Stimulated activated CD4-positive, alpha-beta T cell treated with anti-CD3 and anti-CD28 coated beads, TNF-alpha, amount 100 ng/mL, for 24 hours (primary cell): ENCODE measurements around the gene SLC11A2.

Experiments
- DNase-seq, 3 experiments: peaks; one replicate each; pipeline ENCODE4 v3.0.0-alpha.2; 2020; ENCODE audit warnings: low read depth in 3 of 3

SLC11A2 gene

GRCh38 chr12:51025836-51026638 is at the start of gene SLC11A2:
TSS of gene SLC11A2 (minus strand) at chr12:51026384. CDS start at chr12:51010728, 15,656 bp downstream.
- DNase-seq: peak; percentile 83 to 95 (median 92)

GRCh38 chr12:51075390-51075789 is 49.2 kb upstream of the SLC11A2 start:
- no peak for DNase-seq

- DNase-seq: no peak
Measured at GRCh38 chr12:51071663-51072062, 45.5 kb upstream of the SLC11A2 start.

GRCh38 chr12:51070004-51070403 is 43.8 kb upstream of the SLC11A2 start:
- no peak for DNase-seq

GRCh38 chr12:51067771-51068170 is 41.6 kb upstream of the SLC11A2 start:
- DNase-seq: no peak

GRCh38 chr12:51067229-51067628 is 41.0 kb upstream of the SLC11A2 start:
- no peak for DNase-seq

GRCh38 chr12:51065530-51065929 is 39.3 kb upstream of the SLC11A2 start:
- no peak for DNase-seq

- DNase-seq: no peak
Measured at GRCh38 chr12:51062631-51063397, 36.6 kb upstream of the SLC11A2 start.

GRCh38 chr12:51059086-51059485 is 32.9 kb upstream of the SLC11A2 start:
- no peak for DNase-seq

GRCh38 chr12:51056242-51056641 is 30.1 kb upstream of the SLC11A2 start:
- no peak for DNase-seq

GRCh38 chr12:51055060-51055459 is 28.9 kb upstream of the SLC11A2 start:
- no peak for DNase-seq

GRCh38 chr12:51051787-51052186 is 25.6 kb upstream of the SLC11A2 start:
- no peak for DNase-seq

- DNase-seq: no peak
Measured at GRCh38 chr12:51049525-51049924, 23.3 kb upstream of the SLC11A2 start.

- DNase-seq: no peak
Measured at GRCh38 chr12:51048661-51049251, 22.6 kb upstream of the SLC11A2 start.

GRCh38 chr12:51047655-51048540 is 21.7 kb upstream of the SLC11A2 start, which contains the start of gene LETMD1:
TSS of gene LETMD1 (plus strand) at chr12:51048327. CDS start at chr12:51048357, 30 bp downstream.
- peak; percentile 76 to 87 (median 85) for DNase-seq

GRCh38 chr12:51036279-51036678 is 10.1 kb upstream of the SLC11A2 start:
- DNase-seq: no peak

- no peak for DNase-seq
Measured at GRCh38 chr12:51033457-51034089, 7.4 kb upstream of the SLC11A2 start.

- DNase-seq: no peak
Measured at GRCh38 chr12:51033048-51033447, 6.9 kb upstream of the SLC11A2 start.

GRCh38 chr12:51028813-51029150 is 2.6 kb upstream of the SLC11A2 start:
- DNase-seq: no peak

- DNase-seq: no peak
Measured at GRCh38 chr12:51028126-51028812, 2.1 kb upstream of the SLC11A2 start.
